DND-41 (cell line): ENCODE results near the gene KRT28.

Source experiments
- ATAC-seq: fragments of 200-7000 bp; cut with Tn5 transposase; 3 replicates; pipeline ENCODE4 v1.9.1; 2021; ENCODE audit warnings: low read depth; ENCODE audit not compliant: insufficient read depth
- DNase-seq: peaks from one replicate; pipeline ENCODE4 v3.0.0-alpha.2; 2020
- H2AFZ ChIP-seq: 2 replicates; pipeline ENCODE4 v1.6.0; 2012; ENCODE audit warnings: low read depth, low read length
- H3K27ac ChIP-seq: 2 replicates; pipeline ENCODE4 v1.5.1; 2012; ENCODE audit warnings: low read length, inconsistent platforms
- H3K27me3 ChIP-seq: fragments of 200-600 bp; sonication (generic); 2 replicates; pipeline ENCODE4 v1.6.0; 2012; ENCODE audit warnings: low read length, mild to moderate bottlenecking, inconsistent platforms; ENCODE audit not compliant: insufficient read depth, poor library complexity
- H3K36me3 ChIP-seq: 2 replicates; pipeline ENCODE4 v1.5.1; 2012; ENCODE audit warnings: low read length, inconsistent platforms; ENCODE audit not compliant: insufficient read depth
- H3K4me1 ChIP-seq: 2 replicates; pipeline ENCODE4 v1.5.1; 2012; ENCODE audit warnings: mild to moderate bottlenecking, low read length; ENCODE audit not compliant: insufficient read depth
- H3K4me2 ChIP-seq: 2 replicates; pipeline ENCODE4 v1.6.0; 2012; ENCODE audit warnings: mild to moderate bottlenecking, moderate library complexity, low read length, inconsistent platforms; ENCODE audit not compliant: insufficient read depth
- H3K4me3 ChIP-seq, 2 experiments: fragments of 200-600 bp in 1 of 2; shearing (Covaris generic) in 1 of 2; 2 replicates each; pipeline ENCODE4 v1.5.1; 2012 to 2016; ENCODE audit warnings: inconsistent platforms in 2 of 2, low read length in 2 of 2, mild to moderate bottlenecking in 2 of 2, low read depth in 1 of 2, moderate library complexity in 1 of 2
- H3K79me2 ChIP-seq: 2 replicates; pipeline ENCODE4 v1.6.0; 2012; ENCODE audit warnings: low read length, inconsistent platforms; ENCODE audit not compliant: insufficient read depth
- H3K9ac ChIP-seq: 2 replicates; pipeline ENCODE4 v1.6.0; 2012; ENCODE audit warnings: low read depth, mild to moderate bottlenecking, inconsistent platforms, low read length, moderate library complexity
- H3K9me3 ChIP-seq: 2 replicates; pipeline ENCODE4 v1.5.1; 2012; ENCODE audit warnings: low read length, moderate library complexity, mild to moderate bottlenecking, inconsistent platforms; ENCODE audit not compliant: insufficient read depth, severe bottlenecking
- H4K20me1 ChIP-seq: 2 replicates; pipeline ENCODE4 v1.6.0; 2012; ENCODE audit warnings: low read length; ENCODE audit not compliant: insufficient read depth
- CTCF ChIP-seq: IDR thresholded peaks from 2 replicates; pipeline ENCODE4 v1.5.1; 2012; ENCODE audit warnings: borderline replicate concordance, low read length, moderate library complexity, mild to moderate bottlenecking; ENCODE audit not compliant: poor library complexity, severe bottlenecking; ENCODE audit errors: extremely low read depth
- EZH2 ChIP-seq: IDR thresholded peaks from 3 replicates; pipeline ENCODE4 v1.6.1; 2012; ENCODE audit warnings: borderline replicate concordance, low read depth, mild to moderate bottlenecking, moderate library complexity, low read length, inconsistent platforms; ENCODE audit not compliant: severe bottlenecking

KRT28 gene

GRCh38 chr17:40795019-40795667 lies 4.6 kb downstream of the KRT28 start:
- no peak overlapping the region for H2AFZ ChIP-seq
- H3K27ac ChIP-seq = no peak overlapping the region
- no peak for TF ChIP-seq CTCF
- no peak for TF ChIP-seq EZH2

DNA sequence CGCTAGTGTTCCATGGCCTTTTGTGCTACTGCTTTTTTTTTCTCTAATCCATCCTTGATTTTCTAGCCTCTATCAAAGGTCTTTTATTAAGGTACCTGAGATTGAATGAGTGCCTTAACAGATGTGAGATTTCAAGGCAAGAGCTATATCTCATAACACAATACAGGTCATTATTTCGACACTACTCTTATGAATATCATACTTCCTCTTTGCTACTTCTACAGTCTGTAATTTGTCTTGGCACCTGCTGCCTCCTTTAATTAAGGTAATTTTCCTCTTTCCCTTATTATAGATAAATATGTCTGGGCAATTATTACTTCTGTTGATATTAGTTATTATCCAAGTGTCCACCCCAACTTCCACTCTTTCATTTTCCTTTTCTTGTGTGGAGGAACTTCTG lies 5.3 kb downstream of the KRT28 start:
- no peaks in the 10 kb centered on the region for H3K36me3 ChIP-seq
- H3K79me2 ChIP-seq = no peaks in the 10 kb centered on the region
- no peaks in the 10 kb centered on the region for H4K20me1 ChIP-seq
- no peaks in the 10 kb centered on the region for H3K4me1 ChIP-seq
- no peak overlapping the region for H3K4me2 ChIP-seq
- no peaks in the 10 kb centered on the region for H3K9me3 ChIP-seq
- TF ChIP-seq CTCF = no peak
- TF ChIP-seq EZH2 = no peak
- H3K27ac ChIP-seq = no peak overlapping the region
- ATAC-seq (no peak), DNase-seq (no peak)
- H3K9ac ChIP-seq = no peak overlapping the region
- no peak overlapping the region for H2AFZ ChIP-seq
- H3K4me3 ChIP-seq = no peak overlapping the region
- peaks cover 34% of the 10 kb centered on the region for H3K27me3 ChIP-seq

More at GRCh38 chr17:40795019-40795667, 4.6 kb downstream of the KRT28 start:
- H3K4me3 ChIP-seq = no peak overlapping the region
- H3K9ac ChIP-seq = no peak overlapping the region
- H3K79me2 ChIP-seq = no peaks in the 10 kb centered on the region
- no peak overlapping the region for H3K4me2 ChIP-seq
- no peaks in the 10 kb centered on the region for H3K4me1 ChIP-seq
- H3K27me3 ChIP-seq = peaks cover 38% of the 10 kb centered on the region
- DNase-seq (no peak), ATAC-seq (no peak)
- H3K36me3 ChIP-seq = no peaks in the 10 kb centered on the region
- H4K20me1 ChIP-seq = no peaks in the 10 kb centered on the region
- no peaks in the 10 kb centered on the region for H3K9me3 ChIP-seq

DNA sequence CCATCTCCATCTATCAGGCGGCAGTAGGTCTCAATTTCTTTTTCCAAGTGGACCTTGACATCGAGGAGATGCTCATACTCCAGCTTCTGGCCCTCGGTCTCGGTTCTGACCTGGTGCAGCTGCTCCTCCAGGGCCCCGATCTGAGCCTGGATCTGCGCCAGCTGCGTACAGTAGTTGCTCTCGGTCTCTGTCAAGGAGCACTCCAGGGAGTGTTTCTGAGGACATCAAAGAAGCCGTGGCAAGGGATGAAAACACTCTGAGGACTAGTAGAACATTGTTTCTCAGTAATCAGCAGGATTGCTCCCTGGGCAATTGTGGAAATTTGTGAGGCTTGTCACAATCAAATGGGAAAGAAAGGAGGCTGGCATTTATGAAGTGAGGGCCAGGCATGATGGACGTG lies 5.9 kb downstream of the KRT28 start:
- H3K4me1 ChIP-seq = no peaks in the 10 kb centered on the region
- H3K9me3 ChIP-seq = no peaks in the 10 kb centered on the region
- no peak overlapping the region for H2AFZ ChIP-seq
- H3K79me2 ChIP-seq = no peaks in the 10 kb centered on the region
- DNase-seq (no peak), ATAC-seq (no peak)
- H3K4me3 ChIP-seq = no peak overlapping the region
- TF ChIP-seq CTCF (no peak), EZH2 (no peak)
- no peak overlapping the region for H3K4me2 ChIP-seq
- H3K36me3 ChIP-seq = no peaks in the 10 kb centered on the region
- H4K20me1 ChIP-seq = no peaks in the 10 kb centered on the region
- no peak overlapping the region for H3K9ac ChIP-seq
- H3K27ac ChIP-seq = no peak overlapping the region
- H3K27me3 ChIP-seq = peaks cover 32% of the 10 kb centered on the region
